Skeletal muscle tissue (tissue), 4 donors: ENCODE measurements around the gene MAP4K3. TPM values are rescaled to one million over a fixed set of nuclear protein-coding genes. Genes with fewer than 3 reads are reported as not detected.

Experiments
- H3K27ac ChIP-seq: one replicate; pipeline ENCODE4 v1.7.0; 2013; ENCODE audit warnings: mild to moderate bottlenecking, low read depth, low read length, inconsistent platforms
- H3K27me3 ChIP-seq, 3 donors: one replicate each; pipeline ENCODE4 v1.7.0; 2013; ENCODE audit warnings: low read length in 3 of 3; ENCODE audit not compliant: control insufficient read depth in 3 of 3, insufficient read depth in 3 of 3
- H3K36me3 ChIP-seq, 3 donors: one replicate each; pipeline ENCODE4 v1.7.0; 2013; ENCODE audit warnings: low read length in 3 of 3; ENCODE audit not compliant: control insufficient read depth in 3 of 3, insufficient read depth in 3 of 3
- H3K4me1 ChIP-seq, 3 donors: one replicate each; pipeline ENCODE4 v1.7.0; 2013; ENCODE audit warnings: low read length in 3 of 3, mild to moderate bottlenecking in 3 of 3; ENCODE audit not compliant: control insufficient read depth in 3 of 3, insufficient read depth in 3 of 3
- H3K4me3 ChIP-seq, 3 donors: one replicate each; pipeline ENCODE4 v1.7.0; 2013; ENCODE audit warnings: low read length in 3 of 3
- H3K9ac ChIP-seq, 3 donors: one replicate each; pipeline ENCODE4 v1.7.0; 2013; ENCODE audit warnings: low read length in 3 of 3, mild to moderate bottlenecking in 3 of 3, moderate library complexity in 2 of 3, low read depth in 1 of 3
- H3K9me3 ChIP-seq, 3 donors: one replicate each; pipeline ENCODE4 v1.7.0; 2013; ENCODE audit warnings: low read length in 3 of 3; ENCODE audit not compliant: control insufficient read depth in 3 of 3
- total RNA-seq: library from RNA; depleted of rRNA; stranded (reverse); fragments of >200 nt; gene quantifications from one replicate; pipeline ENCODE4 v1.2.3, GENCODE V29; 2014
- donor health status: Osteomylitis.

MAP4K3 gene
- total RNA-seq, 1 donor from 2014 or later: 59.5 TPM

DNA sequence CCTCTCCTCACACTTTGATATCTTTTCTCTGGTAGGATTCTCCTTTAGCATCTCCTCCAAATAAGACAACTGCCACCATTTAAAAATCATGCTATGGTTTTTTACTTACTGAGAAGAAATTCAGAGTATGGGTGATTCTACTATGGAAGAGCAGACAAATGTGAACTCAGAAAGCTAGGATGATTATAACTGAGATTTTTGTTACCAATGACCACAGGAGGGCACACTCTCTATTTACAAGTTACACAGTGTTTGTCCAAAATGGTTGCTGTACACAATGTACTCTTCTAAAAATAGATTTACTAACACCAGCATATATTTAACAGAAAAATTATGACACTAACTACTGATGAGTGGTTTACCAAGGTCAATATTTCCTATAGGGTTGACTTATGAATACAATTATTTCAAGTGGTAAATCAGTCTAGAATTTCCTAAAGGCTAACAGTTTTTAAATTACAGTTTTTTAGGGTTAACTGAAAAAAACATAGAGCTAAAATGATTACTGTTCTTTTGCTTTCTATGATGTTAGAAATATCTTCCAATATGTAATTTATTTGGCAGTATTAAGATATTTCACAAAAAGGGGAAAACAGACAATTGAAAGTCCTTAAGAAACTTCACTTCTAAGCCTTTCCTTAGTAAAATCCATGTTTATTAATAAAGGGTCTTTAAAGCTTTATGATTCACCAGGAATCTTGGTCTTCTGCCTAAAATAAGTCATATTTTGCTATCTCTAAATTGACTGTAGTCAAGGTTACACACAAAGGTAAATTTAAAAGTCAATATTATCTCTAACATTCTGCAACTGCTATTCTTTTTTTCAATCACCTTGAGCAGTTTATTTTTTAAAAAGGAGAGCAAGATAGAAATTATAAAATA lies 57.2 kb downstream of the MAP4K3 start:
- H3K4me3 ChIP-seq: no peak overlapping the region
- peak overlapping the region; percentile 45 to 63 (median 58) for H3K9ac ChIP-seq
- peaks cover 20 to 29% (median 28%) of the 10 kb centered on the region in 3 donors for H3K4me1 ChIP-seq
- peak overlapping the region; percentile 87 for H3K27ac ChIP-seq
- no peaks in the 10 kb centered on the region for H3K9me3 ChIP-seq
- no peaks in the 10 kb centered on the region for H3K36me3 ChIP-seq
- H3K27me3 ChIP-seq: no peaks in the 10 kb centered on the region

DNA sequence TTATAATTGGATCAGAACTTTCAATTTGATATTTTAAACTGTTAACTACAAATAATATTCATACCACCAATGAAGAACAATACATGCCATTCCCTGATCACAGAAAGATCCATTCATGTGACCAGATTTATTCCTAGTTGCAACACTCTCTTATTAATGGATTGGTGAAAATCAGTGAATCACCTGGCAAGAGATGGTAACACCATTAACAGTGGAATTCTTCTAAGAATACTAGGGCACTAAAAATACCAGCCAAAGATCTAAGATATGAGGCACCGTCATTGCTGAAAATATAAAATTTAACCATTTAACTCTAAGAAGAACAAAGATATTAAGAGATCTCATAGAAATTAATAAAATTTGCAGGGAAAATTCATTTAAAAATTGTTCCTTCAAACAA lies 58.1 kb downstream of the MAP4K3 start:
- peaks cover 20 to 29% (median 28%) of the 10 kb centered on the region in 3 donors for H3K4me1 ChIP-seq
- H3K4me3 ChIP-seq: no peak overlapping the region
- H3K27ac ChIP-seq: peak overlapping the region; percentile 87
- H3K9me3 ChIP-seq: no peaks in the 10 kb centered on the region
- H3K27me3 ChIP-seq: no peaks in the 10 kb centered on the region
- no peaks in the 10 kb centered on the region for H3K36me3 ChIP-seq
- peak overlapping the region in 2 of 3 donors; percentile 45 to 63 for H3K9ac ChIP-seq

DNA sequence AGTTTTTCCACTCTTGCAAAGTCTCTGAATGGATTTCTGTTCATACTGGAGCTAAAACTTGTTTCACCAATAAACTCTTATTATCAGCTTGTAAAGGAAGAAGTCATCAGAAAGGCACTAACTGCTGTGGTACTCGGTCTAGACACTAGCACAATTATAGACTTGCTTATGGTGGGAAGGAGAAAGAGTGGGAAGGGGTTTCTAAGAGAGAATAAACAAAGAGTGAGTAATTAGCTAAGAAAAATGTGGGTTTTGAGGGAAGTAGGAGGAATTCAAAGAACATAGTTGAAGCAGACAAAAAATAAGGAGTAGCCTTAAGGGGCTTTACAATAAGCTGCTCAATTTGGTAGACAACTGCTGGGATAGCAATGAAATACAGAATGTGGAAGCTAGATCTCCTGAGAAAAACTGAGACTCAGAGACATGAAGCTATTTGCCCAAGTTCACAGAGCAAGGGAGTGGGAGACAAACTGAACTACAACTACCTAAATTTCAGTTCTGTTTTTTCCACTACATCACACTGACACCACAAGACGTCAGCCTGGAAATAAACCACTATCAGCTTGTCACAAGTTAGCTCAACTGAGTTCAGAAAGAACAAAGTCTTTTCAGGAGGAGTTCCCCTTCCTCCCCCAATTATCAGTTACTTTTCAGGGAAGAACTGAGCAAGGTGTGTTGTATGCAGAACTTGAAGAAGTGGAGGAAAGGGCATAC lies 59.7 kb downstream of the MAP4K3 start:
- Histone ChIP-seq H3K27ac (peak overlapping the region; percentile 12), H3K4me1 (peaks cover 20 to 24% (median 24%) of the 10 kb centered on the region in 3 donors)

DNA sequence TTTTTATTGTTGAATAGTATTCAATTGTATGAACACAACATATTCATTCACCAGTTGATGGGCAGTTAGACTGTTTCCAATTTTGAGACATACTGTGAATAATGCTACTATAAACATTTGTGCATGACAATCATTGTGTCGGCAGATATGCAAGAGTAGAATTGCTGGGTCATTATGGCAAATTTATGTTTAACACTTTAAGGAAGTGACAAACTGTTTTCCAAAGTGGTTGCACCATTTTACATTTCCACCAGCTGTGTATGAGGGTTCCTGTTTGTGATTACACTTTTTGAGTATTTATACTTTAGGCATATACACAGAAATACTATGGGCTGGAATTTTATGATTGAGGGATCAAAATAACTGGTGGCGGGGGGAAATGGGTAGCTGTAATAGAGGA lies 61.2 kb downstream of the MAP4K3 start:
- no peaks in the 10 kb centered on the region for H3K27me3 ChIP-seq
- peaks cover 13 to 17% (median 15%) of the 10 kb centered on the region in 3 donors for H3K4me1 ChIP-seq
- no peak overlapping the region for H3K9ac ChIP-seq
- peaks cover 0 to 7% (median 0%) of the 10 kb centered on the region in 3 donors for H3K36me3 ChIP-seq
- no peaks in the 10 kb centered on the region for H3K9me3 ChIP-seq
- H3K27ac ChIP-seq: no peak overlapping the region
- H3K4me3 ChIP-seq: no peak overlapping the region

More for the DNA sequence above, 59.7 kb downstream of the MAP4K3 start:
- Histone ChIP-seq H3K9ac (no peak overlapping the region), H3K4me3 (no peak overlapping the region), H3K9me3 (no peaks in the 10 kb centered on the region), H3K27me3 (no peaks in the 10 kb centered on the region), H3K36me3 (peaks cover 0 to 7% (median 0%) of the 10 kb centered on the region in 3 donors)

DNA sequence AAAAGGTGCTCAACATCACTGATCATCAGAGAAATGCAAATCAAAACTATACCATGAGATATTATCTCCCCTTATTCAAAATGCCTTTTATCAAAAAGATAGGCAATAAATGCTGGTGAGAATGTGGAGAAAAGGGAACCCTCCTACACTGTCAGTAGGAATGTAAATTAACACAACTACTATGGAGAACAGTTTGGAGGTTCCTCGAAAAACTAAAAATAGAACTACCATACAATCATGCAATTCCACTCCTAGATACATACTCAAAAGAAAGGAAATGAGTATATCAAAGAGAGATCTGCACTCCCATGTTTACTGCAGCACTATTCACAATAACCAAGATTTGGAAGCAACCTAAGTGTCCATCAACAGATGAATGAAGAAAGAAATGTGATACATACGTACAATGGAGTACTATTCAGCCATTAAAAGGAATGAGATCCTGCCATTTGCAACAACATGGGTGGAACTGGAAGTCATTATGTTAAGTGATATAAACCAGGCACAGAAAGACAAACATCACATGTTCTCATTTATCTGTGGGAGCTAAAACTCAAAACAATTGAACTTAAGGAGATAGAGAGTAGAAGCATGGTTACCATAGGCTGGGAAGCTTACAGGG lies 63.8 kb downstream of the MAP4K3 start:
- no peaks in the 10 kb centered on the region for H3K27me3 ChIP-seq
- H3K9me3 ChIP-seq: no peaks in the 10 kb centered on the region
- peaks cover 0 to 9% (median 6%) of the 10 kb centered on the region in 3 donors for H3K4me1 ChIP-seq
- no peak overlapping the region for H3K9ac ChIP-seq
- peaks cover 0 to 7% (median 0%) of the 10 kb centered on the region in 3 donors for H3K36me3 ChIP-seq
- no peak overlapping the region for H3K27ac ChIP-seq
- H3K4me3 ChIP-seq: no peak overlapping the region

DNA sequence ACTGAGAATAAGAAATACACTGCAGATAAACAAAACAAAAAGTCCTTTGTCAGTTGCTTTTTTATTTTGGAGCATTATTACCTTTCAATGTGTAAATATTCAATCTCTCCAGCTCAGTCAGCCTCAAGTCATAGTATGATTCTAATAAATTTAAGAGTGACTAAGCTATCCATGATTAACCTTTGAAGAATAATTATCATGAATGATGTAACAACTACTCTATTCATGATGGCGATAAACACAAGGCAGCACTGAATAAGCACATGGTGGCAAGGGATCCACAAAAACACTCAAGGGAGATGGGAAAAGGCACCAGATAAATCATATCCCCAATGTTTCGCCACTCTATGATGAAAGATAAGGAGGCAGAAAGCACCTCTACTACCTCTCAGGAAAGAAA lies 67.0 kb downstream of the MAP4K3 start:
- Histone ChIP-seq H3K36me3 (peaks cover 0 to 7% (median 0%) of the 10 kb centered on the region in 3 donors), H3K9ac (no peak overlapping the region), H3K27ac (no peak overlapping the region), H3K4me3 (no peak overlapping the region), H3K27me3 (no peaks in the 10 kb centered on the region), H3K4me1 (peaks cover 0 to 3% (median 0%) of the 10 kb centered on the region in 3 donors), H3K9me3 (no peaks in the 10 kb centered on the region)

DNA sequence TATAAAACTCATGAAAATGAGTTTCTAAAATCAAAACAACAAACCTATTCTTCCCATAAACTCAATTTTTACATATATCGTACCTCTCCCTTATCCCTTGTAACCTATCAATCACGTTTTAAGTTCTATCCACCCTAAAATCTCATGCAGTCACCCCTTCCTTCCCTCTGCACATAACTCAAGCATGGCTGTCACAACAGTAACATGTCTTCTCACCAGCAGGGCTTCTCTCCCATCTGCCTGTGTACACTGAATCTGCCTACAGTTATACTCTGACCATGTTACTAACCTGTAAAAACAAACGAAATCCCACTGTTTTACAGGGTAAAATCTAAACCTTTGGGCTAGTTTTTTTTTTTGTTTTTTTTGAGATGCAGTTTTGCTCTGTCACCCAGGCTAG lies 68.2 kb downstream of the MAP4K3 start:
- peaks cover 0 to 7% (median 0%) of the 10 kb centered on the region in 3 donors for H3K36me3 ChIP-seq
- no peak overlapping the region for H3K9ac ChIP-seq
- H3K9me3 ChIP-seq: no peaks in the 10 kb centered on the region
- H3K27ac ChIP-seq: no peak overlapping the region
- no peaks in the 10 kb centered on the region for H3K27me3 ChIP-seq
- H3K4me3 ChIP-seq: no peak overlapping the region
- peaks cover 0 to 3% (median 0%) of the 10 kb centered on the region in 3 donors for H3K4me1 ChIP-seq

DNA sequence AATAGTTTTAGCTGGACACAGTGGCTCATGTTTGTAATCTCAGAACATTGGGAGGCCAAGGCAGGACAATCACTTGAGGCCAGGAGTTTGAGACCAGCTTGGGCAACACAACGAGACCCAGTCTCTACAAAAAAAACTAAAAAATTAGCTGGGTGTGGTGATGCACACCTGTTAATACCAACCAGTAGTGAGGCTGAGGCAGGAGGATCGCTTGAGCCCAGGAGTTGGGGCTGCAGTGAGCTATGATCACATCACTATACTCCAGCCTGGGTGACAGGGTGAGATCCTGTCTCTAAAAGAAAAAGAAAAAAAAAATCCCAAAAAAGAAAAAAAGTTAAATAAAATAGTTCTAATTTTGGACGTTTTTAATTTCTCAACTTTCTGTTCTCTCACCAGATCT lies 68.7 kb downstream of the MAP4K3 start:
- Histone ChIP-seq H3K27me3 (no peaks in the 10 kb centered on the region), H3K9me3 (no peaks in the 10 kb centered on the region), H3K4me1 (peaks cover 0 to 3% (median 0%) of the 10 kb centered on the region in 3 donors), H3K9ac (no peak overlapping the region), H3K27ac (no peak overlapping the region), H3K36me3 (peaks cover 0 to 3% (median 0%) of the 10 kb centered on the region in 3 donors), H3K4me3 (no peak overlapping the region)

DNA sequence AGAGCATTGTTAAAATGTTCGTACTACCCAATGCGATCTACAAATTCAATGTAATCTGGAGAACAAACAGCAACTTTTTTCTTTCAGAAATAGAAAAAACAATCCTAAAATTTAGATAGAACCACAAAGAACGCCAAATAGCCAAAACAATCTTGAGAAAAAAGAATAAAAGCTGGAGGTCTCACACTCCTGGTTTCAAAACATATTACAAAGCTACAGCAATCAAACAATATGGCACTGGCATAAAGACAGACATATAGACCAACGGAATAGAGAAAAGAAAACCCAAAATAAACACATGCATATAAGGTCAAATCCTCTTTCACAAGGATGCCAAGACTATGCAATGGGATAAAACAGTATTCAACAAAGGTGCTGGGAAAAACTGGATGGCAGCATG lies 74.5 kb downstream of the MAP4K3 start:
- Histone ChIP-seq H3K36me3 (peaks cover 0 to 4% (median 3%) of the 10 kb centered on the region in 3 donors), H3K27me3 (no peaks in the 10 kb centered on the region), H3K9ac (no peak overlapping the region), H3K27ac (no peak overlapping the region), H3K9me3 (peaks cover 0 to 4% (median 0%) of the 10 kb centered on the region in 3 donors), H3K4me3 (no peak overlapping the region), H3K4me1 (peaks cover 0 to 3% (median 0%) of the 10 kb centered on the region in 3 donors)
